HuH-7.5 (cell line): ENCODE measurements around the gene MTMR2.
"Not testable (repeated sequence)": the region's sequence is repeated elsewhere in the genome, so short reads cannot be mapped to it uniquely, and the experiment has no call there.

Experiments
- DNase-seq: peaks from one replicate; pipeline ENCODE4 v3.0.0; 2011; ENCODE audit warnings: low spot score

MTMR2 gene

DNA sequence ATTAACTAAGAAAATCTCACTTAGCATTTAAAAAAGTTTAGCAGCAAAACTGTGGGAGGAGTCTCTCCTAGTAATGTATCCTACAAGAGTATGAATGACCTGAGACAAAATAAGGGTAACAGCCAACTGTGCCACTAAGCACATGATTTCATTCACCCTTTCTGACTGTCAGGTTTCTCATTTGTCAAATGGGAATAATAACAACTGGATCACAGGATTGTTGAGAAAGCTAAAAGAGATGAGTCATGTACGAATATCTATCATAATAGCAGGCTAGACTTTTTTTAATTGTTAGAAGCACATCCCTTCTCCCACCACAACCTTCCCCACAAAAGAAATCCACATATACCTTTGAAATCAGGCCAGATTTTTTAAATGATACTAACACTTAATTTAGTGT lies 39.5 kb downstream of the MTMR2 start:
- DNase-seq, result no peak

DNA sequence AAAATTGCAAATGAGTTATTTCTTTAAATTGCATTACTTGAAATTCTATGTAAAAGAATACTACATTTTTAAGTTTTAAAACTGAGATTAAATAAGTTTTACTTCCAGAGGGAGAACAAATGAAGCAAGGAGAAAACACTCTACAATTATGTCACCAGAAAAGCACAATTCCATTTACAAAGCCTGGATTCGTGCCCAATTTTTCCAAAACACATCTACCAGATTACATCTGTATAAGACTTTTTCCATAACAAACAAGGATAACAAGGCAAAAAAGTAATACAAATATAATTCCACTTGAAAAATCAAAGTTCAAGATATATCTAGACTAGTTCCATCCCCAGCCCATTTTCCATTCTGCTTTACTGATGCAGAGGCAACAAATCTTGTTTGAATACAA lies 40.5 kb downstream of the MTMR2 start:
- DNase-seq, result no peak

DNA sequence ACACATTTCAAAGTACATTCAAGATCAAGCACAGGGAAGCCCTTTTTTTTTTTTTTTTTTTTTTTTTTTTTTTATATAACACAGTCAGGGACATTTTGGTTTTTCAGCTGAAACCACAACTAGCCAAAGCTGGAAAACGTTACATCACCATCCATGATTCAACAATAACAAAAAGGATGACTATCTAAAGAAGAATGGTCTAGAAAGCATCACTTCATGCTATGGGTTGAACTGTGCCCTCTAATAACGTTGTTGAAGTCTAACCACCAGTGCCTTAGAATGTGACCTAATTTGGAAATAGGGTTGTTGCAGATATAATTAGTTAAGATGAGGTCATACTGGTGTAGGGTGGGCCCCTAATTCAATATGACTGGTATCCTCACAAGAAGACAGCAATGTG lies 46.6 kb downstream of the MTMR2 start:
- DNase-seq, result no peak

- not testable (repeated sequence) for DNase-seq
Observed at GRCh38 chr11:95870877-95871276, 53.0 kb downstream of the MTMR2 start.

DNA sequence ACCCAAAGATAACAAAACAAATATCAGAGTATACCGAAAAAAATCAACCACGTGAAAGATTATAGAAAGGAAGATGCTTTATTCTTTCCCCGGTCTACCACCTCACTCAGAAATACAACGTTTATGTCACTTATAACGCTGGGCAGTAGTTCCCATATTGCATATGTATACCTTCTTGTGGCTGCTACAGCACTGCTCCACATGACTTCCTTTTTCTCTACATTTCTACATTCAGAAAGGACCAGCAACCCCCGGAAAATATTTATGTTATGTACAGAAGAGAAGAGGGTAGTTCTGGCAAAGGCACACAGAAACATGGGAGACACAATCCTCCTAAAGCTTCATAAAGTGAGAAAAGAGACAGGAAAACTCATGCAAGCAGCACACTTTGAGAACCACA lies 56.8 kb downstream of the MTMR2 start:
- DNase-seq, result no peak

GRCh38 chr11:95863486-95864140 lies 60.3 kb downstream of the MTMR2 start:
- no peak for DNase-seq

- DNase-seq, result not testable (repeated sequence)
Observed at GRCh38 chr11:95860024-95860423, 63.9 kb downstream of the MTMR2 start.

DNA sequence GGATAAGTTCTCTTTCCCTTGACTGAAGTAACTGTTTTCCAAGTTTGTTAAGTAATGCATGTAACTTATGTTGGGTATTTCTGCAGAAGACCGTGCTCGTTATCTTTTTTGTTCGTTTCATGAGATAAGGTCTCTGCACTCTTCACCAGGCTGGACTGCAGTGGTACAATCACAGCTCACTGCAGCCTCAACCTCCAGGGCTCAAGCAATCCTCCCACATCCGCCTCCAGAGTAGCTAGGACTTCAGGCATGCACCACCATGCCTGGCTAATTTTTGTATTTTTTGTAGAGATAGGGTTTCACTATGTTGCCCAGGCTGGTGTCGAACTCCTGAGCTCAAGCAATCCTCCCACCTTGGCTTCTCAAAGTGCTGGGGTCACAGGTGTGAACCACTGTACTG lies 69.5 kb downstream of the MTMR2 start:
- DNase-seq, result not testable (repeated sequence)

GRCh38 chr11:95853862-95854261 lies 70.0 kb downstream of the MTMR2 start:
- no peak for DNase-seq

- DNase-seq, result no peak
Observed at GRCh38 chr11:95853138-95853537, 70.8 kb downstream of the MTMR2 start.

- DNase-seq, result no peak
Observed at GRCh38 chr11:95850137-95850536, 73.8 kb downstream of the MTMR2 start.

- DNase-seq, result peak; percentile 7
Observed at GRCh38 chr11:95849087-95849825, 74.7 kb downstream of the MTMR2 start.

- DNase-seq, result no peak
Observed at GRCh38 chr11:95845167-95845566, 78.7 kb downstream of the MTMR2 start.

DNA sequence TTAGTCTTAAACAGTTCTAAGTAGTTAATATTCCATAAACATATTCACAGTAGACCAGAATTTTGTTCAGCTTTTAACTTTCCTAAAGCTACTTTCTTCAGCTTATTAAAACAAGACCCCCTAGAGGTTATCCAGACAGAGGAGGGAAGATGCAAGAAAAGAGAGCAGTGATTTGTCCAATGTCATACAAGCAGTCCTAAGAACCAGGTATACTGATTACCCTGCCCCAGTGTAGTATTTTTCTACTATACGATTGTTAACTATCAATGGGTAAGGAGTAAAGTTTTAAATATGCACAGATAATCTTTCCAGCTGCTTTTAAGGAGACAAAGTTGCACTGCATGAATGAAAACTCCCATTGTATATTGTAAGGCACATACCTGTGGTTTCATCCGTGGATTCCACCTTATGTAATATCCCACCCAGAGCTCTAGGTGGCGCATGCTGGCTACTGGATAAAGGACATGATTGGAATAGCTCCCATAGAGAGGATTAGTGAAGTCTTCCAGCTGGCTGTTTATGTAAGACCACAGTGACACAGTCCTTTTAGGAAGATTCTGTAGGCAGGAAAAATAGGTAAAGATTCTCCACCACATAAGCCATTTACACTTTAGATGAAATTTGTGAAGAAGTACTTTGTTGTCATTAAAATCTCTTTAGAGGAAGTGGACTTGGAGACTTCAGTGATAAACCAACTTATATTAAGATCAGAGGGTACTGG lies 88.0 kb downstream of the MTMR2 start:
- peak; percentile 27 for DNase-seq

GRCh38 chr11:95835351-95835750 lies 88.6 kb downstream of the MTMR2 start:
- no peak for DNase-seq

DNA sequence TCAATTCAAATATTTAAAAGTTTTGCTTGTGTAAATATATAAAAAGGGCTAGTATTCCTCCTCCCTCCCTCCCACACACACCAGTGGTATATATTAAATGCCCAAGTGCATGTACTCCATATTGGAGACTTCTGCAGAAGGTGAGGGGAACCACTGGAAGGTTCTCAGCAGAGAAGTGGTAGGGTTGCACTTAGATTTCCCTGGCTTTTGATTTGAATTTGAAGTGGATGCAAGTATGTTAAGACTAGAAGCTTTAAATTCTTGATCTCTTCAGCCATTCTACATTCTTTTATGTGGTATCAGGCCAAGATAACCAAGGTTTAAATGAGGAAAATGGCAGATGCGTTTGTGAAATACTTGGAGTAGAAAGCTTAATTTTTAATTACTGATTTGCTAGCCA lies 90.5 kb downstream of the MTMR2 start:
- no peak for DNase-seq

GRCh38 chr11:95832763-95833162 lies 91.1 kb downstream of the MTMR2 start:
- no peak for DNase-seq

GRCh38 chr11:95831198-95831883 lies 92.6 kb downstream of the MTMR2 start:
- no peak for DNase-seq

- no peak for DNase-seq
Observed at GRCh38 chr11:95829580-95830259, 94.2 kb downstream of the MTMR2 start.

GRCh38 chr11:95827696-95828095 lies 96.2 kb downstream of the MTMR2 start:
- DNase-seq, result no peak

- no peak for DNase-seq
Observed at GRCh38 chr11:95821640-95822039, 102.3 kb downstream of the MTMR2 start.

- DNase-seq, result no peak
Observed at GRCh38 chr11:95816037-95816436, 107.9 kb downstream of the MTMR2 start.
